Vagina (tissue), 2 donors: ENCODE results near the gene HBE1.

Source experiments
- CTCF ChIP-seq, 3 experiments: fragments of 450-650 bp in 2 of 3; fragments of 200-600 bp in 1 of 3; sonication (generic) in 1 of 3; IDR thresholded peaks; one replicate each; pipeline ENCODE4 v1.5.1; 2017 to 2019; ENCODE audit warnings: antibody characterized with exemption in 3 of 3, mild to moderate bottlenecking in 2 of 3, moderate library complexity in 2 of 3
- POLR2A ChIP-seq, 2 donors: fragments of 450-650 bp; IDR thresholded peaks; one replicate each; pipeline ENCODE4 v1.6.1; 2017; ENCODE audit warnings: antibody characterized with exemption in 2 of 2, mild to moderate bottlenecking in 2 of 2, moderate library complexity in 2 of 2

GRCh38 chr11:5238486-5238885, 31.3 kb downstream of the HBE1 start:
- TF ChIP-seq CTCF (IDR thresholded peaks at IDR 0.05) (no peak), POLR2A (IDR thresholded peaks at IDR 0.05) (no peak)
